NCI-H748 (cell line): Measurements from ENCODE around the gene PSMB11.

Experiments used
- DNase-seq: peaks from one replicate; lab custom pipeline; 2025; ENCODE audit not compliant: unreplicated experiment; lab: John Stamatoyannopoulos, UW

Gene PSMB11

DNA sequence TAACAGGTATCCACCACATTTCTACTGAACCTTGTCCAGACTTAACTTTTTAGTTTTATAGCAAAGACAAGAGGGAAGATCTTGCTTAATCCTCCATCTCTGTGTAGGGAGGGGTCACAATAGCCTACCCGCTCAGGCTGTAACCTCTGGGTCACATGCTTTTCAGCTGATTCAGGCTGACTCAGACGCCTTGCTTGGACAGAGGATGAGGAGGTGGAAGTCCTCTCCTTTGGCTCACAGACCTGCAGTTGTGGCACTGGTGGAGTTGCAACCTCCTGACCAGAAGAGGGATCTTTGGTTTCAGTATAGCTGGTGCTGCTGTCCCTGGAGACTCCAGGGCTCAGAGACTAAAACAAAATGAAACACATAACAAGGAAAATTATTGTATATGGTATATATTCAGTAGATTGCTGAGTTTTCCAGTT lies 36.7 kb downstream of the PSMB11 start:
- DNase-seq, result no peak

DNA sequence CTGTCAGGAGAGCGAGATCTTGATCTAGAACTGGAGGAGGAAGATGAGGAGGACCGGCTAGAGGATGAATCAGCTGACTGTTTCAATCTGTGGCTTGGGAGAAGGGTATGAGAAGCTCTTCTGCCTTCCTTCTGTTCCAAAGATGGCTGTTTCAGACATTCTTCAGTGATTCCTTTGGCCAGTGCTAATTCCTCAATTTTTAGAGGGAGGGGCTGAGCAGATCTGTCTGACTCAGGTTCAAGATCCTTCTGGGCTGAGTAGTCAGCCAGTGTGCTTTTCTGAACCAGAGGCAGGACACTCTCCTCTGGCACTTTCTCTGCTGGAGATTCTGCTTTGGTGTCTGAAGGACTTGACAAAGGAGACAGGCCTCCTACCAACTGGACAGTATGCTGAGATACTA lies 37.7 kb downstream of the PSMB11 start:
- no peak for DNase-seq

DNA sequence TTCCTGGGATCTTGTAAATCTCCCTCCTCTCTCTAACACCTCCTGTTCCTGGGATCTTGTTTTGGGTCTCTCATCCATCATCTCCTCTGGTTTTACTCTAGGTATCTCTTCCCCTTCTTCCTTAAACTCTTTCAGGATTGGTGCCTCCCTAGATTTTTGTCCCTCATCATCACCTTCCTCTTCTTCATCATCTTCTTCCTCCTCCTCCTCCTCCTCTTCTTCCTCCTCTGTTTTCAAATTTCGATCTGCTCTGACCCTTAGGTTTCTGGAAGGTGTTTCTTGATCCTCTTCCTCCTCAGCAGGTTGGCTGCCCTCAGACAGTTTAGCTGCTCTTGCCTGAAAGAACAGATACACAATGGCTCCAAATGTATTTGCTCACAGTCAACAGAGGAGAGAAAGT lies 38.5 kb downstream of the PSMB11 start:
- no peak for DNase-seq

DNA sequence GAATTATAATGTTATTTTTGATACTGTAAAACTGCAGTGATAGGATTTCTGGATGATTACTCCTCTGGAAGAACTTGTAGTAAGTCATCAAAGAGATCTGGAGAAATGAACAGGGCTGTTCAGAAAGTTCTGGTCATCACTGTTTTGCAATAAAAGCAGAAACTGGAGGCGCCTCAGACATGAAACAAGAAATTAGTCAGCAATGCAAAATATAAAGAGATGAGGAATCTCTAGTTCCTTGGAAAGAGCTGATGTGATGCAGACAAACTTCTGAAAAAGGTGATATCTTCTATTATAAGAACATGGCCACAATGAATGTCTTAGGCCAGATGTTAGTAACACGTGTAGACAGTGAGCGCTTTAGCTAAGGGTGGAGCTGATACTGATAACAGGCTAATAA lies 43.4 kb downstream of the PSMB11 start:
- no peak for DNase-seq

DNA sequence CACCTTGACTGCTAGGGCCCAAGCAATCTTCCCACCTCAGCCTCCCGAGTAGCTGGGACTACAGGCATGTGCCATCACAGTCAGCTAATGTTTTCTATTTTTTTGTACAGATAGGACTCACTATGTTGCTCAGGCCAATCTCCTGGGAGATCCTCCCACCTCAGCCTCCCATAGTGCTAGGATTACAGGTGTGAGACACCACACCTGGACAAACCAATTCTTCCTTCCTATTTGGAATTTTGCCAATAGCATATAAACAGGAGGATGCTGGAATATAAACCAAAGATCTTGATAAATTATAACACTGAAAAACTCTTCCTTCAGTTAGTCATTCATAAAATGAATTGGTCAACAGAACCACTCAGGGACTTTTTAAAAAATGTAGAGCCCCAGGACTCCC lies 44.6 kb downstream of the PSMB11 start:
- DNase-seq, result no peak

DNA sequence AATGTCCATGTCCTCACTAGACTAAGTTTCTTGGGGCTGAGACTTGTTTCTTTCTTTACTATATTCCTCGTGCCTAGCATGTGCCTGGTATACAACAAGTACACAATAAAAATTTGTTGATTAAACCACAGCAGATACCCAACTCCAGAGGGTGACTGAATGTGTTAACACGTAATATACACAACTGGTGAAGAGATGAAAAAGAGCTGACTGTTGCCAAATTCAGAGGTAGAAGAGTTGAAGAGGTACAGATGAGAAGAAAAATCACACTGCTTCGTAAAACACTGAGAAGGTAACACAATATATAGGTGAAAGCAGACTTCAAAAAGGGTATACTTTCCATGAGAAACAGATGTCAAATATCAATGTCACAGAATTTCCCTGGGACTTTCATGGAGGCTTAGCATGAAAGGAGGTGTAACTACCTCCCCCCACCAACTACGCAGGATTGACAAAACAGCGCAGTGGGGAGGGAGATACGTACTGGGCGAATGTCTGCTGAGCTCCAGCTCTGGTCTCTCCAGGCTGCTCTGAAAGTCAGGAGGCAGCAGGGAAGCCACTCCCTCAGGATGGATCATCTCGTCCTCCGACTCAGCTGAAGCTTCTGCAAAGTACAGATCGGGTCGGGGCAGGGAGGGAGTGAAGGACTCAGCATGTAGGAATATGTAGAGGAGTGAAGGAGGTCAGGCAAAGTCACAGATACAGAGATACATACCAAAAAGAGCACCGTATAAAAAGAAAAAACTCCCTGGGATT lies 47.7 kb downstream of the PSMB11 start:
- no peak for DNase-seq

DNA sequence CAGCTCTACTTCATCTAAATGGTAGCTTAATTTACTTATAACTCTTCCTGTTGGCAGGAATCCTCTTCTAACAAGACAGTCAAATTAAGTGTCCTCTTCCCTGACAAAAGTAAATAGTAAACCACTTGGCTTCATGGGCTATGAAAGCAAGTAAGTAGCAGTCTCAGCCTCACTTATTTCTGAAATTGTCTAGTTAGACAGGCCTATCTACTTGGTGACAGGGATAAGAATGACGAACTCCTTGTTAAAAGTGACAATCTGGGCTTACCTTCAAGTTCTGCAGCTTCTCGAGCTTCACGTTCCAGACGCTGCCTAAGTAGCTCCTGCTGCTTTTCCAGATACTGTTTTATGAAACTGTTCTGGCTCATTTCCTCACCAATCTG lies 48.2 kb downstream of the PSMB11 start:
- DNase-seq, result no peak

DNA sequence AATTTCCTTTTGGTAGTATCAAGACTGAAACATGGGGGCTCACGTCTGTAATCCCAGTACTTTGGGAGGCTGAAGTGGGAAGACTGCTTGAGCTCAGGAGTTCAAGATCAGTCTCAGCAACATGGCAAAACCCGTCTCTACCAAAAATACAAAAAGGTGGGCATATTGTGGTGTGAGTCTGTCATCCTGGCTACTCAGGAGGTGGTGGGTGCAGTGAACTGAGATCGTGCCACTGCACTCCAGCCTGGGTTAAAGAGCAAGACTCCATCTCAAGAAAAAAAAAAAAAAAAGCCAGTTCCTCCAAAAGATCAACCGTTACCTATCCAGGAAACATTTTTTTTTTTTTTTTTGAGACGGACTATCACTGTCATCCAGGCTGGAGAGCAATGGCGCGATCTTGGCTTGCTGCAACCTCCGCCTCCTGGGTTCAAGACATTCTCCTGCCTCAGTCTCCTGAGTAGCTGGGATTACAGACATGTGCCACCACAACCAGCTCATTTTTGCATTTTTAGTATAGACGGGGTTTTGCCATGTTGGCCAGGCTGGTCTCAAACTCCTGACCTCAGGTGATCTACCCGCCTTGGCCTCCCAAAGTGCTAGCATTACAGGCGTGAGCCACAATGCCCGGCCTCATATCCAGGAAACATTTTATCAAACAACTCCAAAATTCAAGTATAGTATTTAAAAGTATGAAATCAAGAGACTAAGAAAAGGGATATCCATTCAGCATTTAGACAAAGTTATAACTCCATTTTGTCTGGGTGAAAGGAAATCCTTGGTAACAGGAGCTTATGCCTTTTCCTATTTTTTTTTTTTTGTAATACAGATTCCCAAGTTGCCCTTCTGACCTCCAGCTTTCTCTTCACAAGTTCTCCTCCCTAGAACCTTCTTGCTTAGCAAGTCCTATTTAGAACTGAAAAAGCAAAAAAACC lies 49.5 kb downstream of the PSMB11 start:
- no peak for DNase-seq

DNA sequence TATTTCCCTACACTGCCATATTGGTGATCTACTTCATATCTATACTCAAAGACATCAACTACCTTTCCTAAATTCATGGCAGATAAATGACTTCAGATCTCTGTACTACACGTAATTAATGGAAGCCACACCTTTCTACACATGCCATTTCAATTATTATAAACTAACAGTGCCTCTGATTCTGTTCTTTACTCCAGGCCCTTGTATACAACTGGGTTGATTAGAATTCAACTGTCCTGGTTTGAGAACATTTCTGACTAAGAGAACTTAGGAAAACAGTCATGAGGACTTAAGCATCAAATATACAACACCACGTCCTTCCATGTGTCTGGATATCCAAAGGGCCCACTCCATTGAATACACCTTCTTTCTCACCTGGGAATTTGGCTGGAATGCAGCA lies 51.1 kb downstream of the PSMB11 start:
- no peak for DNase-seq

DNA sequence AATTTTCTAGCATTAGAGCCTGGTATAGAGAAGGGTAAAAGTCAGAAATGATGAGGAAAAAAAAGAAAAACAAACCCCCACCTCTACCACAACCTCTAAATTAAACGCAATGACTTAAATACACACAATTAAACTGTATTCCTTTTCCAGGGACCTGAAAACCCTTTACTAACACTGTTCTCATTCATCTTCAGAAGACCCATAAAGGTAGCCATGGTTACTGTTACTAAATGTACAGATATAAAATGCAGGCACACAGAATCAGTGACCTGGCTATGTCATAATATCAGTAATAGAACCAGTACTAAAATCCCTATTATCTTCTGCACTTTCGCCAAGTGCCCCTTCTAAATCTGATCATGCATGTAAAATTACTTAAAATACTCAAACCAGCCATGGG lies 51.5 kb downstream of the PSMB11 start:
- no peak for DNase-seq
